Stimulated activated CD8-positive, alpha-beta memory T cell treated with anti-CD3 and anti-CD28 coated beads, Interleukin-4, amount 100 ng/mL, for 48 hours (primary cell): ENCODE measurements around the gene PRODH2.
"Not testable (repeated sequence)": the region's sequence is repeated elsewhere in the genome, so short reads cannot be mapped to it uniquely, and the experiment has no call there.

Source experiments
- DNase-seq: peaks from one replicate; pipeline ENCODE4 v3.0.0-alpha.2; 2020

Gene PRODH2

GRCh38 chr19:35780717-35781116 is 31.9 kb downstream of the PRODH2 start:
- no peak for DNase-seq

GRCh38 chr19:35780058-35780457 is 32.6 kb downstream of the PRODH2 start:
- no peak for DNase-seq

- no peak for DNase-seq
These were observed 33.6 kb downstream of the PRODH2 start for GRCh38 chr19:35779033-35779432.

GRCh38 chr19:35777961-35778360 is 34.7 kb downstream of the PRODH2 start:
- DNase-seq, result no peak

- DNase-seq, result no peak
These were observed 35.4 kb downstream of the PRODH2 start for GRCh38 chr19:35777086-35777841.

GRCh38 chr19:35776102-35776788 is 36.4 kb downstream of the PRODH2 start:
- no peak for DNase-seq

GRCh38 chr19:35775298-35776101 is 37.1 kb downstream of the PRODH2 start, which contains the start of gene ARHGAP33:
Gene ARHGAP33, plus strand, starts transcription at chr19:35775564. Its CDS starts 95 bp downstream, at chr19:35775659.
- DNase-seq, result peak; percentile 100

- no peak for DNase-seq
These were observed 37.7 kb downstream of the PRODH2 start for GRCh38 chr19:35775046-35775297.

GRCh38 chr19:35774274-35775045 is 38.2 kb downstream of the PRODH2 start:
- DNase-seq, result no peak

GRCh38 chr19:35773020-35773806 is 39.4 kb downstream of the PRODH2 start:
- DNase-seq, result no peak

- not testable (repeated sequence) for DNase-seq
These were observed 40.3 kb downstream of the PRODH2 start for GRCh38 chr19:35772362-35772761.

- no peak for DNase-seq
These were observed 44.6 kb downstream of the PRODH2 start for GRCh38 chr19:35768082-35768421.

- no peak for DNase-seq
These were observed 45.2 kb downstream of the PRODH2 start for GRCh38 chr19:35767288-35768081.

GRCh38 chr19:35766571-35767104 is 46.0 kb downstream of the PRODH2 start:
- no peak for DNase-seq

- DNase-seq, result no peak
These were observed 48.0 kb downstream of the PRODH2 start for GRCh38 chr19:35764432-35765315.

GRCh38 chr19:35760711-35761349 is 51.8 kb downstream of the PRODH2 start:
- DNase-seq, result no peak

- no peak for DNase-seq
These were observed 52.9 kb downstream of the PRODH2 start for GRCh38 chr19:35759697-35760096.

- peak; percentile 99 for DNase-seq
These were observed 54.7 kb downstream of the PRODH2 start, which contains the start of gene PROSER3 for GRCh38 chr19:35757749-35758608. Gene PROSER3, plus strand, starts transcription at chr19:35758176. Its CDS starts 40 bp downstream, at chr19:35758216.
